Neural cell (in vitro differentiated cells): ENCODE results near the gene LRRC56. TPM values are rescaled to one million over a fixed set of nuclear protein-coding genes. Genes with fewer than 3 reads are reported as not detected.

ENCODE experiments used
- H2AFZ ChIP-seq: fragments of 200-600, 300-800 bp; sonication (generic), shearing (Covaris generic); 2 replicates; pipeline ENCODE4 v1.6.0; 2014; ENCODE audit warnings: low read depth, mild to moderate bottlenecking, antibody characterized with exemption, low read length, moderate library complexity
- H3F3A ChIP-seq: fragments of 200-600 bp; shearing (Covaris generic); 2 replicates; pipeline ENCODE4 v1.6.1; 2016; ENCODE audit warnings: mild to moderate bottlenecking, moderate library complexity, mixed read lengths, antibody characterized with exemption, low read length; ENCODE audit not compliant: insufficient read depth, poor library complexity, severe bottlenecking
- H3K27ac ChIP-seq: fragments of 200-600, 300-800 bp; sonication (generic), shearing (Covaris generic); 2 replicates; pipeline ENCODE4 v1.5.1; 2014; ENCODE audit warnings: mild to moderate bottlenecking, low read length, moderate library complexity
- H3K27me3 ChIP-seq: fragments of 300-800, 200-600 bp; sonication (generic), shearing (Covaris generic); 2 replicates; pipeline ENCODE4 v1.6.0; 2014; ENCODE audit warnings: mild to moderate bottlenecking, low read depth, low read length, moderate library complexity; ENCODE audit not compliant: insufficient read depth
- H3K36me3 ChIP-seq: fragments of 300-800, 200-600 bp; sonication (generic), shearing (Covaris generic); 2 replicates; pipeline ENCODE4 v1.5.1; 2014; ENCODE audit warnings: mild to moderate bottlenecking, antibody characterized with exemption, low read length, moderate library complexity; ENCODE audit not compliant: insufficient read depth
- H3K4me2 ChIP-seq: fragments of 300-800, 200-600 bp; sonication (generic), shearing (Covaris generic); 2 replicates; pipeline ENCODE4 v1.6.0; 2014; ENCODE audit warnings: mild to moderate bottlenecking, low read length
- H3K4me3 ChIP-seq: fragments of 300-800, 200-600 bp; sonication (generic), shearing (Covaris generic); 2 replicates; pipeline ENCODE4 v1.5.1; 2014; ENCODE audit warnings: mild to moderate bottlenecking, low read length, moderate library complexity
- H3K79me2 ChIP-seq: fragments of 200-600 bp; shearing (Covaris generic); replicated peaks from 2 replicates; pipeline ENCODE4 v1.6.0; 2014; ENCODE audit warnings: mild to moderate bottlenecking, low read length, moderate library complexity; ENCODE audit not compliant: insufficient read depth
- H3K9ac ChIP-seq: fragments of 300-800, 200-600 bp; sonication (generic), shearing (Covaris generic); 2 replicates; pipeline ENCODE4 v1.6.1; 2016; ENCODE audit warnings: mild to moderate bottlenecking, low read length, mixed read lengths
- H3K9me2 ChIP-seq: fragments of 200-600 bp; shearing (Covaris generic); 2 replicates; pipeline ENCODE4 v1.6.1; 2016; ENCODE audit warnings: mild to moderate bottlenecking, low read length, mixed read lengths; ENCODE audit not compliant: insufficient read depth
- H3K9me3 ChIP-seq: fragments of 200-600, 300-800 bp; sonication (generic), shearing (Covaris generic); 2 replicates; pipeline ENCODE4 v1.6.1; 2016; ENCODE audit warnings: mild to moderate bottlenecking, mixed run types, low read length, moderate library complexity, mixed read lengths
- H4K20me1 ChIP-seq: fragments of 200-600 bp; shearing (Covaris generic); 2 replicates; pipeline ENCODE4 v1.6.1; 2016; ENCODE audit warnings: mild to moderate bottlenecking, mixed run types; ENCODE audit not compliant: insufficient read depth
- EP300 ChIP-seq: fragments of 450-650 bp; conservative IDR thresholded peaks from 2 replicates; pipeline ENCODE4 v1.6.1; 2014; ENCODE audit warnings: antibody characterized with exemption, mild to moderate bottlenecking, moderate library complexity; ENCODE audit not compliant: poor library complexity, severe bottlenecking
- EZH2 ChIP-seq: fragments of 200-600, 300-800 bp; shearing (Covaris generic), sonication (generic); IDR thresholded peaks from 2 replicates; pipeline ENCODE4 v1.6.1; 2014; ENCODE audit warnings: antibody characterized with exemption, low read length, borderline replicate concordance, mild to moderate bottlenecking; ENCODE audit not compliant: insufficient read depth, poor library complexity, severe bottlenecking
- MXI1 ChIP-seq: fragments of 450-650 bp; conservative IDR thresholded peaks from 2 replicates; pipeline ENCODE4 v1.6.1; 2014; ENCODE audit warnings: antibody characterized with exemption, mild to moderate bottlenecking; ENCODE audit not compliant: poor library complexity, severe bottlenecking
- POLR2AphosphoS5 ChIP-seq: IDR thresholded peaks from 2 replicates; pipeline ENCODE4 v1.6.1; 2012
- RAD21 ChIP-seq: fragments of 450-650 bp; conservative IDR thresholded peaks from 2 replicates; pipeline ENCODE4 v1.6.1; 2014; ENCODE audit warnings: antibody characterized with exemption, mild to moderate bottlenecking, moderate library complexity
- REST ChIP-seq: IDR thresholded peaks from 2 replicates; pipeline ENCODE4 v1.6.1; 2012; ENCODE audit warnings: borderline replicate concordance
- SMC3 ChIP-seq: fragments of 450-650 bp; conservative IDR thresholded peaks from 2 replicates; pipeline ENCODE4 v1.6.1; 2014; ENCODE audit warnings: antibody characterized with exemption, mild to moderate bottlenecking, moderate library complexity; ENCODE audit not compliant: poor library complexity
- TAF1 ChIP-seq: IDR thresholded peaks from 2 replicates; pipeline ENCODE4 v1.6.1; 2012; ENCODE audit warnings: low read depth
- polyA plus RNA-seq: library from polyadenylated mRNA; depleted of rRNA; stranded (reverse); fragments of >200 nt; gene quantifications from 2 replicates; pipeline ENCODE4 v1.2.3, GENCODE V29; 2014
- TF ChIP-seq, protein P1 (sequence below): fragments of 450-650 bp; IDR thresholded peaks from 2 replicates; pipeline ENCODE4 v1.5.1; 2014; ENCODE audit warnings: antibody characterized with exemption, mild to moderate bottlenecking, moderate library complexity; ENCODE audit not compliant: poor library complexity, severe bottlenecking

The LRRC56 gene
- polyA plus RNA-seq, 1 donor from 2014 or later = 0.76 TPM

- H3K9ac ChIP-seq = no peak overlapping the region
- no peak overlapping the region for H3K27ac ChIP-seq
Measured at GRCh38 chr11:504053-504993, 33.0 kb upstream of the LRRC56 start.

DNA sequence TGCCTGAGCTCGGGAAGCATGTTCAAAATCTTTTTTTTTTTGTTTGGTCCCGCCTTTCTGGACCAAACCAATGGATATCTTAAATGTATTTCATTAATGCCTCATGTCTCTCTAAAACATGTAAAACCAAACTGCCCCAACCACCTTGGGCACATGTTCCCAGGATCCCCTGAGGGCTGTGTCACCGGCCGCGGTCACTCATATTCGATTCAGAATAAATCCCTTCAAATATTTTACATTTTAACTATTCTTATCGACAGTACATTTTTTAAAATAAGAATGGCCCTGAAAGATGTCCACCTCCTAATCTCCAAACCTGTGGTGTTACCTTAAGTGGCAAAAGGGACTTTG is 32.4 kb upstream of the LRRC56 start:
- no peaks in the 10 kb centered on the region for H3K9me3 ChIP-seq
- no peak overlapping the region for H3K9ac ChIP-seq
- peaks cover 9% of the 10 kb centered on the region for H3K79me2 ChIP-seq
- H2AFZ ChIP-seq = no peak overlapping the region
- no peaks in the 10 kb centered on the region for H3F3A ChIP-seq
- TF ChIP-seq POLR2AphosphoS5 = no peak
- H3K27me3 ChIP-seq = no peaks in the 10 kb centered on the region
- no peak overlapping the region for H3K27ac ChIP-seq
- no peaks in the 10 kb centered on the region for H4K20me1 ChIP-seq
- H3K4me3 ChIP-seq = no peak overlapping the region
- no peak overlapping the region for H3K4me2 ChIP-seq
- no peaks in the 10 kb centered on the region for H3K9me2 ChIP-seq
- no peaks in the 10 kb centered on the region for H3K36me3 ChIP-seq

More at GRCh38 chr11:504053-504993, 33.0 kb upstream of the LRRC56 start:
- no peaks in the 10 kb centered on the region for H3K36me3 ChIP-seq
- peaks cover 9% of the 10 kb centered on the region for H3K79me2 ChIP-seq
- TF ChIP-seq POLR2AphosphoS5 = no peak
- no peak for TF ChIP-seq SMC3
- no peak for TF ChIP-seq RAD21
- TF ChIP-seq TAF1 = no peak
- TF ChIP-seq MXI1 = no peak
- TF ChIP-seq, protein P1, sequence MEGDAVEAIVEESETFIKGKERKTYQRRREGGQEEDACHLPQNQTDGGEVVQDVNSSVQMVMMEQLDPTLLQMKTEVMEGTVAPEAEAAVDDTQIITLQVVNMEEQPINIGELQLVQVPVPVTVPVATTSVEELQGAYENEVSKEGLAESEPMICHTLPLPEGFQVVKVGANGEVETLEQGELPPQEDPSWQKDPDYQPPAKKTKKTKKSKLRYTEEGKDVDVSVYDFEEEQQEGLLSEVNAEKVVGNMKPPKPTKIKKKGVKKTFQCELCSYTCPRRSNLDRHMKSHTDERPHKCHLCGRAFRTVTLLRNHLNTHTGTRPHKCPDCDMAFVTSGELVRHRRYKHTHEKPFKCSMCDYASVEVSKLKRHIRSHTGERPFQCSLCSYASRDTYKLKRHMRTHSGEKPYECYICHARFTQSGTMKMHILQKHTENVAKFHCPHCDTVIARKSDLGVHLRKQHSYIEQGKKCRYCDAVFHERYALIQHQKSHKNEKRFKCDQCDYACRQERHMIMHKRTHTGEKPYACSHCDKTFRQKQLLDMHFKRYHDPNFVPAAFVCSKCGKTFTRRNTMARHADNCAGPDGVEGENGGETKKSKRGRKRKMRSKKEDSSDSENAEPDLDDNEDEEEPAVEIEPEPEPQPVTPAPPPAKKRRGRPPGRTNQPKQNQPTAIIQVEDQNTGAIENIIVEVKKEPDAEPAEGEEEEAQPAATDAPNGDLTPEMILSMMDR = no peak
- TF ChIP-seq REST = no peak
- TF ChIP-seq EZH2 = no peak
- no peak for TF ChIP-seq EP300
- no peaks in the 10 kb centered on the region for H3K27me3 ChIP-seq
- H3K9me3 ChIP-seq = no peaks in the 10 kb centered on the region
- H3K4me2 ChIP-seq = no peak overlapping the region
- no peaks in the 10 kb centered on the region for H4K20me1 ChIP-seq
- H3F3A ChIP-seq = no peaks in the 10 kb centered on the region
- H2AFZ ChIP-seq = no peak overlapping the region
- H3K4me3 ChIP-seq = no peak overlapping the region
- no peaks in the 10 kb centered on the region for H3K9me2 ChIP-seq
